Loucy (cell line): ENCODE data around the gene SCT.

Source experiments
- CTCF ChIP-seq: fragments of 200-600 bp; sonication (generic); conservative IDR thresholded peaks from 2 replicates; pipeline ENCODE4 v1.5.1; 2014; ENCODE audit warnings: mild to moderate bottlenecking, antibody characterized with exemption, low read length
- EZH2phosphoT487 ChIP-seq: fragments of 200-600 bp; IDR thresholded peaks from 2 replicates; pipeline ENCODE4 v1.6.1; 2018; ENCODE audit warnings: antibody characterized with exemption, mild to moderate bottlenecking, moderate library complexity, borderline replicate concordance

- TF ChIP-seq CTCF (peak; percentile 30; the same call in 1 of the 2 replicates), EZH2phosphoT487 (no peak)
These were observed 14.6 kb downstream of the SCT start for GRCh38 chr11:612201-612960.
